T-cell (primary cell): ENCODE data around the gene TNFRSF14. TPM values are rescaled to one million over a fixed set of nuclear protein-coding genes. Genes with fewer than 3 reads are reported as not detected.
"Not testable (repeated sequence)": the region's sequence is repeated elsewhere in the genome, so short reads cannot be mapped to it uniquely, and the experiment has no call there.

Source experiments
- ATAC-seq, 4 experiments: fragments of 200-7000 bp in 3 of 4; fragments of 150-1000 bp in 1 of 4; cut with Tn5 transposase; replicated peaks in 1 of 4; 1 replicate in 3 of 4; 2 replicates in 1 of 4; pipeline ENCODE4 v1.10.0; 2021; ENCODE audit warnings: moderate library complexity in 3 of 4, mild to moderate bottlenecking in 2 of 4, moderate number of reproducible peaks in 1 of 4
- CTCF ChIA-PET, 2 donors: fragments of 300-600 bp; sonication (Branson Sonifier 250); formaldehyde crosslinking; loops; one replicate each; lab custom pipeline; 2022; ENCODE audit warnings: antibody characterized with exemption in 2 of 2; lab: Charles Lee
- POLR2A ChIA-PET, 2 donors: fragments of 300-600 bp; sonication (Branson Sonifier 250); formaldehyde crosslinking; loops; one replicate each; lab custom pipeline; 2022; ENCODE audit warnings: antibody characterized with exemption in 2 of 2; lab: Charles Lee
- DNase-seq, 35 experiments: peaks; one replicate each; pipeline versions ENCODE4 v3.0.0 to v3.0.0-alpha.2; 2013 to 2023
- H3K27ac ChIP-seq: one replicate; pipeline ENCODE4 v1.5.1; 2013; ENCODE audit warnings: low read length
- H3K27me3 ChIP-seq, 2 experiments: replicated peaks in 1 of 2; 1 replicate in 1 of 2; 2 replicates in 1 of 2; pipeline versions ENCODE4 v1.6.1 to v1.7.0; 2013; ENCODE audit warnings: low read length in 1 of 2, mixed read lengths in 1 of 2; ENCODE audit not compliant: control insufficient read depth in 2 of 2, insufficient read depth in 2 of 2; ENCODE audit errors: extremely low read depth in 1 of 2
- H3K36me3 ChIP-seq, 2 donors: 1 replicate in 1 of 2; 2 replicates in 1 of 2; pipeline versions ENCODE4 v1.6.1 to v1.7.0; 2013; ENCODE audit warnings: low read length in 1 of 2; ENCODE audit not compliant: control insufficient read depth in 2 of 2, insufficient read depth in 1 of 2; ENCODE audit errors: extremely low read depth in 1 of 2
- H3K4me1 ChIP-seq, 2 experiments: 1 replicate in 1 of 2; 2 replicates in 1 of 2; pipeline versions ENCODE4 v1.6.1 to v1.7.0; 2013; ENCODE audit warnings: low read length in 2 of 2, mixed read lengths in 1 of 2; ENCODE audit not compliant: insufficient read depth in 2 of 2, control insufficient read depth in 1 of 2; ENCODE audit errors: extremely low read depth in 1 of 2
- H3K4me3 ChIP-seq, 2 donors: 1 replicate in 1 of 2; 2 replicates in 1 of 2; pipeline versions ENCODE4 v1.5.1 to v1.7.0; 2013; ENCODE audit warnings: mild to moderate bottlenecking in 2 of 2, low read length in 1 of 2, moderate library complexity in 1 of 2; ENCODE audit not compliant: control insufficient read depth in 1 of 2; ENCODE audit errors: extremely low read depth in 1 of 2
- H3K9me3 ChIP-seq: 2 replicates; pipeline ENCODE4 v1.7.0; 2013
- H3K27ac Mint-ChIP-seq, 2 donors: one replicate each; pipeline ENCODE4 v1.8.0; 2020 to 2021; ENCODE audit warnings: mild to moderate bottlenecking in 2 of 2, mixed read lengths in 2 of 2
- H3K27me3 Mint-ChIP-seq, 2 donors: one replicate each; pipeline ENCODE4 v1.8.0; 2021 to 2022; ENCODE audit warnings: mixed read lengths in 2 of 2
- H3K36me3 Mint-ChIP-seq: one replicate; pipeline ENCODE4 v1.8.0; 2021; ENCODE audit warnings: mixed read lengths
- H3K4me1 Mint-ChIP-seq, 3 donors: one replicate each; pipeline ENCODE4 v1.8.0; 2020 to 2022; ENCODE audit warnings: mixed read lengths in 3 of 3, mild to moderate bottlenecking in 1 of 3
- H3K4me3 Mint-ChIP-seq, 3 donors: one replicate each; pipeline ENCODE4 v1.8.0; 2020 to 2022; ENCODE audit warnings: mild to moderate bottlenecking in 3 of 3, mixed read lengths in 3 of 3, moderate library complexity in 3 of 3
- H3K9me3 Mint-ChIP-seq, 3 donors: one replicate each; pipeline ENCODE4 v1.8.0; 2020 to 2022; ENCODE audit warnings: mixed read lengths in 3 of 3
- WGBS: methylation state at CpG from one replicate; pipeline ENCODE4 v1.1.5; 2013; ENCODE audit warnings: missing lambda C conversion rate; ENCODE audit not compliant: insufficient coverage; 5-methylcytosine and 5-hydroxymethylcytosine counted together
- total RNA-seq, 35 experiments: library from RNA in 6 of 35; stranded (reverse) in 6 of 35; fragments of 120-200 nt in 1 of 35; gene quantifications; one replicate each; pipeline versions ENCODE4 v1.2.1 to v1.2.4 and lab custom pipeline; 2013 to 2026

TNFRSF14 gene
- total RNA-seq, 5 donors from 2014 or later (not counting 1 experiment from before 2014, with no cell fraction given), result 163 to 214 (median 211) TPM

DNA sequence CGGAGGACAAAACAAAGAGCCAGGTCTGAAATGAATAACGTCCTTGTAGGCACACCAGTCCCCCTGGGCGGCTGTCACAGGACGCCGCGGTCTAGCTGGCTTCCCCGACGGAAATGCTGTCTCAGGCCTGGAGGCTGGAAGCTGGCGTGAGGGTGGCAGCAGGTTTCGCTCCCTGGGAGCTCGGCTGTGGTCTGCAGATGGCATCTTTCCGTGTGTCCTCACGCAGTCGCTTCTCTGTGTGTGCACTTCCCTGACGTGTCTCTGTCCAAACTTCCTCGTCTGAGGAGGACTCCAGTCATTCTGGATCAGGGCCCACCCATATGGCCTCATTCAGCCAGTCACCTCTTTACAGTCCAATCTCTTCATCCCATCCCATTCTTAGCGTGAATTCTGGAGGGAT lies 14.2 kb downstream of the TNFRSF14 start:
- ChIA-PET CTCF (no interaction called here), POLR2A (no interaction called here)
- no peak for ATAC-seq
- Mint-ChIP-seq H3K4me1 (peaks cover 0 to 2% (median 0%) of the 10 kb centered on the region in 3 donors), H3K4me3 (no peak overlapping the region), H3K9me3 (peaks cover 2 to 18% (median 13%) of the 10 kb centered on the region in 3 donors), H3K36me3 (no peaks in the 10 kb centered on the region), H3K27me3 (no peaks in the 10 kb centered on the region), H3K27ac (no peak overlapping the region)
- H3K27me3 ChIP-seq, result no peaks in the 10 kb centered on the region
- no peak overlapping the region for H3K27ac ChIP-seq
- peaks cover 0 to under 1% of the 10 kb centered on the region in 2 experiments for H3K4me1 ChIP-seq
- H3K36me3 ChIP-seq, result no peaks in the 10 kb centered on the region
- H3K9me3 ChIP-seq, result no peaks in the 10 kb centered on the region
- WGBS, result 87% methylated on average over 13 of the region's 17 CpGs
- DNase-seq, result no peak
- H3K4me3 ChIP-seq, result no peak overlapping the region

GRCh38 chr1:2571348-2571747 lies 15.2 kb downstream of the TNFRSF14 start:
- no peaks in the 10 kb centered on the region for H3K27me3 ChIP-seq
- H3K36me3 ChIP-seq, result no peaks in the 10 kb centered on the region
- no peak for ATAC-seq
- no peaks in the 10 kb centered on the region for H3K9me3 ChIP-seq
- Mint-ChIP-seq H3K9me3 (peaks cover 2 to 18% (median 13%) of the 10 kb centered on the region in 3 donors), H3K4me3 (no peak overlapping the region), H3K4me1 (peaks cover 0 to 7% (median 5%) of the 10 kb centered on the region in 3 donors), H3K27ac (no peak overlapping the region), H3K27me3 (no peaks in the 10 kb centered on the region), H3K36me3 (no peaks in the 10 kb centered on the region)
- WGBS, result 100% methylated on average over 6 of the region's 9 CpGs
- no peak overlapping the region for H3K4me3 ChIP-seq
- peaks cover 7 to 10% of the 10 kb centered on the region in 2 experiments for H3K4me1 ChIP-seq
- POLR2A ChIA-PET, result interaction anchor here in 1 of 2 donors (0.6 kb wide), 1 partner anchor 1207 kb away, joined by 3 read pairs; no protein-coding TSS in a partner anchor
- no peak overlapping the region for H3K27ac ChIP-seq
- CTCF ChIA-PET, result no interaction called here
- DNase-seq, result no peak

- Histone ChIP-seq H3K4me1 (peaks cover 7 to 31% of the 10 kb centered on the region in 2 experiments), H3K36me3 (no peaks in the 10 kb centered on the region), H3K27me3 (no peaks in the 10 kb centered on the region), H3K27ac (no peak overlapping the region), H3K9me3 (no peaks in the 10 kb centered on the region), H3K4me3 (no peak overlapping the region)
- peaks cover 13 to 22% (median 21%) of the 10 kb centered on the region in 3 donors for H3K4me1 Mint-ChIP-seq
- no peak for DNase-seq
- H3K4me3 Mint-ChIP-seq, result no peak overlapping the region
- H3K9me3 Mint-ChIP-seq, result peaks cover 2 to 18% (median 13%) of the 10 kb centered on the region in 3 donors
- POLR2A ChIA-PET, result no interaction called here
- WGBS, result 73% methylated on average over 3 of the region's 8 CpGs
- CTCF ChIA-PET, result no interaction called here
- H3K27ac Mint-ChIP-seq, result no peak overlapping the region
- ATAC-seq, result no peak
- H3K36me3 Mint-ChIP-seq, result no peaks in the 10 kb centered on the region
- no peaks in the 10 kb centered on the region for H3K27me3 Mint-ChIP-seq
These were observed 17.2 kb downstream of the TNFRSF14 start for GRCh38 chr1:2573250-2573920.

GRCh38 chr1:2574350-2574749 lies 18.2 kb downstream of the TNFRSF14 start:
- no peak overlapping the region for H3K27ac ChIP-seq
- Mint-ChIP-seq H3K4me1 (peaks cover 21 to 31% (median 30%) of the 10 kb centered on the region in 3 donors), H3K4me3 (no peak overlapping the region), H3K27ac (no peak overlapping the region), H3K36me3 (peaks cover 4% of the 10 kb centered on the region), H3K27me3 (no peaks in the 10 kb centered on the region), H3K9me3 (peaks cover 2 to 18% (median 13%) of the 10 kb centered on the region in 3 donors)
- no peaks in the 10 kb centered on the region for H3K36me3 ChIP-seq
- H3K9me3 ChIP-seq, result no peaks in the 10 kb centered on the region
- ChIA-PET CTCF (no interaction called here), POLR2A (no interaction called here)
- H3K4me3 ChIP-seq, result no peak overlapping the region
- WGBS, result 79% methylated on average over 6 of the region's 9 CpGs
- DNase-seq (no peak), ATAC-seq (no peak)
- H3K27me3 ChIP-seq, result no peaks in the 10 kb centered on the region
- H3K4me1 ChIP-seq, result peaks cover 13 to 40% of the 10 kb centered on the region in 2 experiments

- ATAC-seq (no peak), DNase-seq (no peak)
- WGBS, result 89% methylated on average over 11 of the region's 23 CpGs
- Mint-ChIP-seq H3K27ac (peak overlapping the region; percentile 43 to 52), H3K4me3 (peak overlapping the region in 1 of 3 donors; percentile 20), H3K36me3 (peaks cover 4% of the 10 kb centered on the region), H3K27me3 (no peaks in the 10 kb centered on the region), H3K4me1 (peaks cover 35 to 45% (median 42%) of the 10 kb centered on the region in 3 donors), H3K9me3 (peaks cover 2 to 18% (median 13%) of the 10 kb centered on the region in 3 donors)
- H3K27me3 ChIP-seq, result no peaks in the 10 kb centered on the region
- POLR2A ChIA-PET, result no interaction called here
- H3K4me3 ChIP-seq, result no peak overlapping the region
- no peak overlapping the region for H3K27ac ChIP-seq
- H3K36me3 ChIP-seq, result no peaks in the 10 kb centered on the region
- H3K4me1 ChIP-seq, result peaks cover 15 to 56% of the 10 kb centered on the region in 2 experiments
- no peaks in the 10 kb centered on the region for H3K9me3 ChIP-seq
- CTCF ChIA-PET, result no interaction called here
These were observed 19.9 kb downstream of the TNFRSF14 start for GRCh38 chr1:2575801-2576663.

- peak overlapping the region; percentile 94 to 96 for H3K27ac Mint-ChIP-seq
- peak overlapping the region; percentile 67 to 76 (median 75) for H3K4me3 Mint-ChIP-seq
- Histone ChIP-seq H3K4me1 (peaks cover 18 to 69% of the 10 kb centered on the region in 2 experiments), H3K27ac (peak overlapping the region; percentile 99), H3K4me3 (peak overlapping the region; percentile 51 to 56)
- H3K27me3 Mint-ChIP-seq, H3K9me3 ChIP-seq, H3K36me3 Mint-ChIP-seq, H3K36me3 ChIP-seq, H3K27me3 ChIP-seq: not testable (repeated sequence)
- 8% methylated on average over 10 of the region's 23 CpGs for WGBS
- CTCF ChIA-PET, result interaction anchor here (0.7 to 1.5 kb wide), 6 partner anchors 10 to 378 kb away, joined by 3 to 5 read pairs (median 4); no protein-coding TSS in a partner anchor
- peaks cover 47 to 57% (median 56%) of the 10 kb centered on the region in 3 donors for H3K4me1 Mint-ChIP-seq
- ATAC-seq (peak; percentile 11 to 46 (median 24)), DNase-seq (peak in 22 of 35 experiments; percentile 24 to 77 (median 39))
- POLR2A ChIA-PET, result interaction anchor here in 1 of 2 donors (0.5 to 0.7 kb wide), 3 partner anchors 8 to 38 kb away, joined by 3 to 4 read pairs (median 3); no protein-coding TSS in a partner anchor
- H3K9me3 Mint-ChIP-seq, result peaks cover 2 to 16% (median 13%) of the 10 kb centered on the region in 3 donors
These were observed 21.4 kb downstream of the TNFRSF14 start for GRCh38 chr1:2577565-2578075.
